Measurements from ENCODE around the gene NEDD9.

The NEDD9 gene

GRCh38 chr6:11196511-11197174 is 35.8 kb downstream of the NEDD9 start:
- Histone ChIP-seq H2AFZ (ENCODE audit: low read depth, low read length, severe bottlenecking) (no peak overlapping the region), H3K79me2 (ENCODE audit: insufficient read depth, low read length) (no peaks in the 10 kb centered on the region), H3K9ac (ENCODE audit: low read length) (no peak overlapping the region), H3K4me2 (ENCODE audit: low read depth, low read length, poor library complexity, severe bottlenecking) (no peak overlapping the region), H3K36me3 (ENCODE audit: low read length) (0 out of 2 replicates have a peak, but pooled peaks cover 3% of the 10 kb centered on the region), H3K9me2 (replicated peaks; ENCODE audit: insufficient read depth, low read length) (no peaks in the 10 kb centered on the region), H3K27ac (ENCODE audit: low read depth, low read length) (no peak overlapping the region), H3K9me3 (ENCODE audit: insufficient read depth, low read length) (no peaks in the 10 kb centered on the region), H3F3A (ENCODE audit: insufficient read depth) (no peaks in the 10 kb centered on the region), H4K20me1 (ENCODE audit: low read depth, low read length) (no peaks in the 10 kb centered on the region), H3K4me3 (ENCODE audit: insufficient read depth, low read length, poor library complexity, severe bottlenecking) (no peak overlapping the region), H3K27me3 (ENCODE audit: low read length) (no peaks in the 10 kb centered on the region)
- TF ChIP-seq EZH2phosphoT487 (conservative IDR thresholded peaks at IDR 0.05; ENCODE audit: low read length) (no peak), CTCF (IDR thresholded peaks at IDR 0.05; ENCODE audit: insufficient read depth, low read length, poor library complexity, severe bottlenecking) (no peak)

- no peak overlapping the region for H3K9ac ChIP-seq (ENCODE audit: low read length)
- H3K9me2 ChIP-seq (replicated peaks; ENCODE audit: insufficient read depth, low read length), result no peaks in the 10 kb centered on the region
- no peaks in the 10 kb centered on the region for H3K9me3 ChIP-seq (ENCODE audit: insufficient read depth, low read length)
- no peak overlapping the region for H2AFZ ChIP-seq (ENCODE audit: low read depth, low read length, severe bottlenecking)
- H3K27me3 ChIP-seq (ENCODE audit: low read length), result no peaks in the 10 kb centered on the region
- H3K36me3 ChIP-seq (ENCODE audit: low read length), result peaks cover 9% of the 10 kb centered on the region; the same call in 1 of the 2 replicates
- H3K4me3 ChIP-seq (ENCODE audit: insufficient read depth, low read length, poor library complexity, severe bottlenecking), result no peak overlapping the region
- no peaks in the 10 kb centered on the region for H4K20me1 ChIP-seq (ENCODE audit: low read depth, low read length)
- TF ChIP-seq CTCF (IDR thresholded peaks at IDR 0.05; ENCODE audit: insufficient read depth, low read length, poor library complexity, severe bottlenecking), result no peak
- no peak for TF ChIP-seq EZH2phosphoT487 (conservative IDR thresholded peaks at IDR 0.05; ENCODE audit: low read length)
- H3K79me2 ChIP-seq (ENCODE audit: insufficient read depth, low read length), result no peaks in the 10 kb centered on the region
- no peaks in the 10 kb centered on the region for H3F3A ChIP-seq (ENCODE audit: insufficient read depth)
- no peak overlapping the region for H3K4me2 ChIP-seq (ENCODE audit: low read depth, low read length, poor library complexity, severe bottlenecking)
- no peak overlapping the region for H3K27ac ChIP-seq (ENCODE audit: low read depth, low read length)
Observed at GRCh38 chr6:11194356-11195218, 37.9 kb downstream of the NEDD9 start.

- Histone ChIP-seq H2AFZ (ENCODE audit: low read depth, low read length, severe bottlenecking) (no peak overlapping the region), H4K20me1 (ENCODE audit: low read depth, low read length) (no peaks in the 10 kb centered on the region), H3K27me3 (ENCODE audit: low read length) (no peaks in the 10 kb centered on the region), H3K79me2 (ENCODE audit: insufficient read depth, low read length) (no peaks in the 10 kb centered on the region), H3K9me3 (ENCODE audit: insufficient read depth, low read length) (no peaks in the 10 kb centered on the region), H3K9me2 (replicated peaks; ENCODE audit: insufficient read depth, low read length) (no peaks in the 10 kb centered on the region), H3K9ac (ENCODE audit: low read length) (no peak overlapping the region), H3K4me2 (ENCODE audit: low read depth, low read length, poor library complexity, severe bottlenecking) (no peak overlapping the region), H3K4me3 (ENCODE audit: insufficient read depth, low read length, poor library complexity, severe bottlenecking) (no peak overlapping the region), H3F3A (ENCODE audit: insufficient read depth) (no peaks in the 10 kb centered on the region), H3K27ac (ENCODE audit: low read depth, low read length) (no peak overlapping the region), H3K36me3 (ENCODE audit: low read length) (peaks cover 18% of the 10 kb centered on the region; the same call in 1 of the 2 replicates)
- TF ChIP-seq EZH2phosphoT487 (conservative IDR thresholded peaks at IDR 0.05; ENCODE audit: low read length) (no peak), CTCF (IDR thresholded peaks at IDR 0.05; ENCODE audit: insufficient read depth, low read length, poor library complexity, severe bottlenecking) (no peak)
Observed at GRCh38 chr6:11193434-11193833, 39.0 kb downstream of the NEDD9 start.

All from SU-DHL-6 (cell line).